Mesenchymal stem cell (in vitro differentiated cells and primary cell): ENCODE data around the gene EPHA10.

Experiments
- DNase-seq: peaks from one replicate; pipeline ENCODE4 v3.0.0-alpha.2; 2013
- H2AFZ ChIP-seq: one replicate; pipeline ENCODE4 v1.6.1; 2013; ENCODE audit warnings: low read depth, mild to moderate bottlenecking, control low read depth, inconsistent platforms, low read length, moderate library complexity
- H2AK5ac ChIP-seq: 2 replicates; pipeline ENCODE4 v1.6.1; 2013; ENCODE audit warnings: low read length, moderate library complexity, mild to moderate bottlenecking, inconsistent platforms; ENCODE audit not compliant: severe bottlenecking
- H2BK120ac ChIP-seq: one replicate; pipeline ENCODE4 v1.6.1; 2013; ENCODE audit warnings: low read depth, mild to moderate bottlenecking, inconsistent platforms, low read length, moderate library complexity
- H2BK12ac ChIP-seq, 2 experiments: one replicate each; pipeline ENCODE4 v1.6.1; 2013; ENCODE audit warnings: inconsistent platforms in 2 of 2, low read length in 2 of 2, mild to moderate bottlenecking in 2 of 2, moderate library complexity in 2 of 2, control low read depth in 1 of 2
- H2BK15ac ChIP-seq: one replicate; pipeline ENCODE4 v1.6.1; 2013; ENCODE audit warnings: mild to moderate bottlenecking, low read depth, inconsistent platforms; ENCODE audit not compliant: poor library complexity, severe bottlenecking
- H2BK5ac ChIP-seq: 2 replicates; pipeline ENCODE4 v1.6.1; 2013; ENCODE audit warnings: low read depth, mild to moderate bottlenecking, low read length, control low read depth, inconsistent platforms; ENCODE audit not compliant: poor library complexity, severe bottlenecking
- H3K14ac ChIP-seq, 2 experiments: one replicate each; pipeline ENCODE4 v1.6.1; 2013; ENCODE audit warnings: inconsistent platforms in 2 of 2, low read length in 2 of 2, control low read depth in 1 of 2, mild to moderate bottlenecking in 1 of 2, moderate library complexity in 1 of 2
- H3K18ac ChIP-seq, 2 experiments: one replicate each; pipeline ENCODE4 v1.6.1; 2013; ENCODE audit warnings: inconsistent platforms in 2 of 2, low read length in 2 of 2, control low read depth in 1 of 2, low read depth in 1 of 2, mild to moderate bottlenecking in 1 of 2
- H3K23ac ChIP-seq, 2 experiments: one replicate each; pipeline ENCODE4 v1.6.1; 2013; ENCODE audit warnings: inconsistent platforms in 2 of 2, low read length in 2 of 2, mild to moderate bottlenecking in 2 of 2, moderate library complexity in 2 of 2, control low read depth in 1 of 2
- H3K27ac ChIP-seq: 2 replicates; pipeline ENCODE4 v1.5.1; 2013; ENCODE audit warnings: mild to moderate bottlenecking, moderate library complexity, low read length, control low read depth, inconsistent platforms; ENCODE audit not compliant: poor library complexity, severe bottlenecking
- H3K27me3 ChIP-seq, 2 experiments: 2 replicates each; pipeline versions ENCODE4 v1.6.1 to v1.7.0; 2013; ENCODE audit warnings: low read length in 2 of 2, mild to moderate bottlenecking in 2 of 2, moderate library complexity in 2 of 2, control low read depth in 1 of 2, inconsistent platforms in 1 of 2; ENCODE audit not compliant: control insufficient read depth in 1 of 2, insufficient read depth in 1 of 2
- H3K36me3 ChIP-seq, 2 experiments: 2 replicates each; pipeline versions ENCODE4 v1.6.1 to v1.7.0; 2013; ENCODE audit warnings: low read length in 2 of 2, control low read depth in 1 of 2, inconsistent platforms in 1 of 2, low read depth in 1 of 2, mild to moderate bottlenecking in 1 of 2; ENCODE audit not compliant: insufficient read depth in 2 of 2, control insufficient read depth in 1 of 2
- H3K4ac ChIP-seq, 2 experiments: one replicate each; pipeline ENCODE4 v1.6.1; 2013; ENCODE audit warnings: inconsistent platforms in 2 of 2, low read length in 2 of 2, mild to moderate bottlenecking in 2 of 2, moderate library complexity in 2 of 2, control low read depth in 1 of 2, low read depth in 1 of 2
- H3K4me1 ChIP-seq: 2 replicates; pipeline ENCODE4 v1.6.1; 2013; ENCODE audit warnings: low read depth, low read length, control low read depth; ENCODE audit not compliant: control insufficient read depth, insufficient read depth
- H3K4me2 ChIP-seq: 2 replicates; pipeline ENCODE4 v1.6.1; 2013; ENCODE audit warnings: low read length, mild to moderate bottlenecking, inconsistent platforms; ENCODE audit not compliant: poor library complexity, severe bottlenecking
- H3K4me3 ChIP-seq, 2 experiments: 2 replicates each; pipeline versions ENCODE4 v1.5.1 to v1.7.0; 2013; ENCODE audit warnings: low read length in 2 of 2, mild to moderate bottlenecking in 2 of 2, control low read depth in 1 of 2, low read depth in 1 of 2; ENCODE audit not compliant: insufficient read depth in 1 of 2
- H3K79me1 ChIP-seq: replicated peaks from 2 replicates; pipeline ENCODE4 v1.6.1; 2013; ENCODE audit warnings: mild to moderate bottlenecking, control low read depth, low read length, inconsistent platforms; ENCODE audit not compliant: poor library complexity, severe bottlenecking
- H3K9ac ChIP-seq: 2 replicates; pipeline ENCODE4 v1.7.0; 2013; ENCODE audit warnings: mild to moderate bottlenecking, low read length, moderate library complexity
- H3K9me3 ChIP-seq: 2 replicates; pipeline ENCODE4 v1.7.0; 2013; ENCODE audit warnings: mild to moderate bottlenecking, low read length; ENCODE audit not compliant: control insufficient read depth
- H4K8ac ChIP-seq: one replicate; pipeline ENCODE4 v1.6.1; 2013; ENCODE audit warnings: inconsistent platforms, mild to moderate bottlenecking, low read length, moderate library complexity
- H4K91ac ChIP-seq: one replicate; pipeline ENCODE4 v1.6.1; 2013; ENCODE audit warnings: mild to moderate bottlenecking, low read length, inconsistent platforms
- WGBS: methylation state at CpG from one replicate; pipeline ENCODE4 v1.1.7; 2013; ENCODE audit warnings: mixed read lengths; 5-methylcytosine and 5-hydroxymethylcytosine counted together

Gene EPHA10

DNA sequence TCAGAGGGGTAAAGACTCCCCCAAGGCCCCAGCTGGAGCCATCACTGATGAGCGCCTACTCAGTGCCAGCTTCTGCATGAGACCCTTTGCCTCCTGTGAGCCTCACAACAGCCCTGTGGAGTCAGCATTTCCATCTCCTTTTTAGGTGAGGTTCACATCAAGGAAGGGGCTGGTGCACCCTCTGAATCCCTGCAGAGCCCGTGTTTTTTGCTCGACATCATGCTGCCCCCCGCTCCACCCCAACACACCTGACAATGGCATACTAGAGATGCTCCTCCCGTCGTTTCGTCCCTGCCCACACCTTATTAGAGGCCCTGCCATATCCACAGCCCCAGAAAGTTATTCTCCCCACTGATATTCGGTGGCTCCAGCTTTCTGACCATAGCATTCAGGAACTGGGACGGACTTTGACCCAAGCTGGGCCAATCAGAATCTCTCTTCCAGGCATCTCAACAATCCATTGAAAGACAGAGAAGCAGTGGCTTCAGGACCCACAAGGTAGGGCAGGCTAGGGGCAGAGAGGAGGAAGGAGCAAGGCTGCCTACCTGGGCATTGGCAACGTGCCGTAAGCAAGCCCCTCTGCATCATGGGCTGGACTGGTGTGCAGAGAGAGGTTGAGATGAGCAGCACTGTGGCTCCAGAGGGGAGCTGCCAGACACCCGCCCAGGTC is 32.7 kb downstream of the EPHA10 start:
- no peaks in the 10 kb centered on the region for H3K79me1 ChIP-seq
- H4K8ac ChIP-seq: no peak overlapping the region
- H3K18ac ChIP-seq: no peak overlapping the region
- no peak for DNase-seq
- no peak overlapping the region for H2AK5ac ChIP-seq
- H2BK5ac ChIP-seq: no peak overlapping the region
- no peak overlapping the region for H3K4ac ChIP-seq
- H2AFZ ChIP-seq: no peak overlapping the region
- no peak overlapping the region for H3K27ac ChIP-seq
- H3K9ac ChIP-seq: no peak overlapping the region
- no peak overlapping the region for H3K14ac ChIP-seq
- H4K91ac ChIP-seq: no peak overlapping the region
- H2BK120ac ChIP-seq: no peak overlapping the region
- no peak overlapping the region for H3K4me3 ChIP-seq
- no peak overlapping the region for H3K23ac ChIP-seq
- WGBS: 86% methylated on average over 12 of the region's 12 CpGs
- H3K4me2 ChIP-seq: no peak overlapping the region
- H3K27me3 ChIP-seq: peaks cover 53 to 81% of the 10 kb centered on the region in 2 experiments
- H3K9me3 ChIP-seq: no peaks in the 10 kb centered on the region
- no peaks in the 10 kb centered on the region for H3K36me3 ChIP-seq
- no peak overlapping the region for H2BK15ac ChIP-seq
- peaks cover 2% of the 10 kb centered on the region for H3K4me1 ChIP-seq
- no peak overlapping the region for H2BK12ac ChIP-seq

DNA sequence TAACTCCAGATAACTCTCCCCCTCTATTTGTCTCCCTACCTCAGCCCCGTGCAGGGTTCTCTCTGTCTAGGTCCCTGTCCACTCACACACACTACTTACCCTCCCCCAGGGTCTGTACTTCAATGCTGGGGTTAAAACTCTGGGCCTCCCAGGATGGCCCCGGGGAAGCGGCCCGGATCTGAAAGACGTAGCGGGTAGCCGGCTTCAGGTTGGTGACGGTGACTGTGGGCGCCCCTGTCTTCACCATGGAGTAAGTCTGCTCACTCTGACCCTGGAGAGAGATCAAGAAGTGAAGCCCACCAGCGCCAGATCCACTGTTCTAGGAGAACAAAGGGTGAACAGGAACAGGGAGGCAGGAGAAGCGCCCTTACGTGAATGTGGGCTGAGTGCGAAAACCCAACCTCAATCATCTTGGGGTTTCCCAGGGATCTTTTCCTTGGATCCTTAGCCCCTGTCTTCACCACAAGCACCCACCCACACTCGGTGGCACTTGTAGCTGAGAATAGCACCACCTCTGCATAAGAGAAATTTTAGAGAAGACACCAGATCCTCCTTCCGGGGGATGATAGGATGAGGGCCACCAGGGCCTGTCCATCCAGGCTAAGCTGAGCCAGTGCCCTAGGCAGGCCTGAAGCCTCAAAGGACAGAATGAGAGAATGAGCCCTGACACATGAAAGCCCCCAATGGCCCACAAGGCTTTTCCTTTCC is 33.5 kb downstream of the EPHA10 start:
- Histone ChIP-seq H3K79me1 (no peaks in the 10 kb centered on the region), H2BK5ac (no peak overlapping the region), H3K9ac (no peak overlapping the region), H3K9me3 (no peaks in the 10 kb centered on the region), H3K23ac (no peak overlapping the region), H4K91ac (no peak overlapping the region), H2AFZ (no peak overlapping the region), H3K36me3 (no peaks in the 10 kb centered on the region), H3K4me2 (no peak overlapping the region), H2BK12ac (no peak overlapping the region), H3K4ac (no peak overlapping the region), H3K27me3 (peaks cover 54 to 85% of the 10 kb centered on the region in 2 experiments), H2BK15ac (no peak overlapping the region), H3K14ac (no peak overlapping the region), H4K8ac (no peak overlapping the region), H3K4me3 (no peak overlapping the region), H2AK5ac (no peak overlapping the region), H3K4me1 (peaks cover 2% of the 10 kb centered on the region), H3K18ac (no peak overlapping the region), H2BK120ac (no peak overlapping the region), H3K27ac (no peak overlapping the region)
- no peak for DNase-seq
- 83% methylated on average over 15 of the region's 15 CpGs for WGBS

DNA sequence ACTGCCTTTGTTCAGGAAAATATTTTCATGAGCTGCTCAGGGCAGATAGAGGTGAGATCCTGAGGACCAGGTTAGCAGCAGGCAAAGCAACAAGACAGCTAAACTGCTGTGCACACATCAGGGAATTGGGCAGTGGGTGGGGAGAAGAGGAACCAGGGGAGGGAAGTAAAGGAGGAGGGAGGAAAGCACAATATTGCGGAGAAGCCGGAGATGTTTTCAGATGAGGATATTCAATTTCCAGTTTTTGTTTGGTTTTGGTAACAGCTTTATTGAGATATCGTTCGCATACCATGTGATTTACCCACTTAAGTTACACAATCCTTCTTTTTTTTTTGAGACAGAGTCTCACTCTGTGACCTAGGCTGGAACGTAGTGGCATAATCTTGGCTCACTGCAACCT is 34.5 kb downstream of the EPHA10 start:
- Histone ChIP-seq H3K79me1 (no peaks in the 10 kb centered on the region), H3K9me3 (no peaks in the 10 kb centered on the region), H2BK5ac (no peak overlapping the region), H3K14ac (no peak overlapping the region), H4K91ac (no peak overlapping the region), H3K4ac (no peak overlapping the region), H3K36me3 (no peaks in the 10 kb centered on the region), H3K27me3 (peaks cover 49 to 88% of the 10 kb centered on the region in 2 experiments), H3K4me2 (no peak overlapping the region), H3K4me1 (peaks cover 2% of the 10 kb centered on the region), H2AK5ac (no peak overlapping the region), H3K9ac (no peak overlapping the region), H2AFZ (no peak overlapping the region), H3K18ac (no peak overlapping the region), H2BK15ac (no peak overlapping the region), H2BK120ac (no peak overlapping the region), H3K23ac (no peak overlapping the region), H3K27ac (no peak overlapping the region), H3K4me3 (no peak overlapping the region), H4K8ac (no peak overlapping the region), H2BK12ac (no peak overlapping the region)
- WGBS: 87% methylated on average over 5 of the region's 5 CpGs
- no peak for DNase-seq

DNA sequence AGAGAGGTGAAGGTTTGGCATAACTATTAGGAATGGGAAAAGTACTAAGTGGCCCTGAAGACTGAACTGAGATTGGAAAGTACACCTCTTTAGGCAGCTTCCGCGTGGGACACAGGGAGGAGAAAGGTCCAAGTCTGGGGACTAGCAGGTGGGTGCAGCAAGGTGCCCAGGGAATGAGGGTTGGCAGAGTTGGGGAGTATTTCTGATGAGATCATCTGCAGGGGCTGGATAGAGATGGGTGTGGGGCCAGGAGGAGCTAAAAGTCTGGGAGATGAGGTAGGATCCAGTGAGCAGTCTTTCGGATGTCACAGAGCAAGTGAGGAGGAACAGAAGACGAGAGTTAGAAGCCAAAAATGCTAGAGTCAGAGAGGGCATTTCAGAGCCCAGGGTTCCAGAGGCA is 36.5 kb downstream of the EPHA10 start:
- H2BK5ac ChIP-seq: no peak overlapping the region
- no peak overlapping the region for H4K8ac ChIP-seq
- no peak overlapping the region for H3K4me3 ChIP-seq
- H3K4me1 ChIP-seq: no peaks in the 10 kb centered on the region
- H3K9me3 ChIP-seq: no peaks in the 10 kb centered on the region
- H2BK120ac ChIP-seq: no peak overlapping the region
- H3K4ac ChIP-seq: no peak overlapping the region
- H3K27ac ChIP-seq: no peak overlapping the region
- H2BK12ac ChIP-seq: no peak overlapping the region
- H2AFZ ChIP-seq: no peak overlapping the region
- no peak overlapping the region for H2BK15ac ChIP-seq
- no peaks in the 10 kb centered on the region for H3K36me3 ChIP-seq
- DNase-seq: no peak
- H3K23ac ChIP-seq: no peak overlapping the region
- H4K91ac ChIP-seq: no peak overlapping the region
- H2AK5ac ChIP-seq: no peak overlapping the region
- H3K79me1 ChIP-seq: no peaks in the 10 kb centered on the region
- H3K14ac ChIP-seq: no peak overlapping the region
- WGBS: 88% methylated on average over 4 of the region's 4 CpGs
- H3K4me2 ChIP-seq: no peak overlapping the region
- H3K27me3 ChIP-seq: peaks cover 40 to 83% of the 10 kb centered on the region in 2 experiments
- no peak overlapping the region for H3K18ac ChIP-seq
- H3K9ac ChIP-seq: no peak overlapping the region
